DMS153 (cell line): ENCODE results near the gene RET.
"Not testable (repeated sequence)": the region's sequence is repeated elsewhere in the genome, so short reads cannot be mapped to it uniquely, and the experiment has no call there.

Experiments used
- DNase-seq: peaks from one replicate; lab custom pipeline; 2025; lab: John Stamatoyannopoulos, UW

Gene RET

DNA sequence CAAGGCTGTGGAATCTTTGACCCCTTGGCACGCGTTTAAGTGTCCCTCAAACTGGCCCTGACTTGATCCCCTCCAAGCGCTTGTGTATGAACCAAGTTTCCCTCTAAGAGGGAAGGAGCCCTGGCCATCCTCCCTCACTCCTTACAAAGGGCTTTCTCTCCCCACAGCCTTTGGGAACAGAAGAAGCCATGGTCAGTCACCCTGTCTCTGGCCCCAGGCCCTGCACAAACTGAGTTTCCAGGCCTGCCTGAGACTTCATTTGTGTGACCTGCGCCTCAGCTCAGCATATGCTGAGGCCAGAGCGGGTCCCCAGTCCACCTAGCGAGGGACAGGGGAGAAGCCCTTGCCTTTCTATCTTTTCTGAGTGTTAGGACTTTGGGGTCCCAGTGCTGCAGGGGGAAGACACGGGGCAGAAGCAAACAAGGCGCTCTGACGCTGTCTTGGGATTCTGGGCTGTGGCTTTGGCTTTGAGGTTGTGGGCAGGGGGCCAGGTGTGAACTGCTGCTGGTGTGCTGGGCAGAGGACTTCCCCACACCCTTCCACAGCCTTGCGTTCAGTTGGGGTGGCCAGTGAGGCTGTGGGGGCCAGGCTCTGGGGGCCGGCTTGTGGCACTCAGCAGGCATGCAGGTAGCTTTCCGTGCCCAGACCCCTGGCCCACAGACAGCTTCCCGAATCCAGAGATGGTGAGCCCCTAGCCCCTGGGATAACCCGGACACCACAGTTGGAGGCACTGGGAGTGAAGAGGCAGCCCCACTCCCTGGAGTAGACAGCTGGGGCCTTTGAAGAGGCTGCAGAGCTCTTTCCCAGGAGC lies 1.5 kb downstream of the RET start:
- DNase-seq: no peak

DNA sequence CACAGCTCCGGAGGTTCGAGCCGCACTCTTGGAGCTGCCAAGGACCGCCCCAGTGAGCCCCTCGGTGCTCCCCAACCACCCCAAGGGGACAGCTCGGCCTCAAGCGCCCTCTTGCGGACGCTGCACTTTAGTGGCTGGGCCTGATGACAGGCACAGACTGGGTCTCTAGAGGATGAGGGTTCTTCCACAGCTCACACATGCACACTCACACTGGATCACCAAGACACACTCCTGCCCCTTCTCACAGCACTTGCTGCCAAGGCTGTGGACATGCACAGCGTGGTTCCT lies 2.1 kb downstream of the RET start:
- no peak for DNase-seq

DNA sequence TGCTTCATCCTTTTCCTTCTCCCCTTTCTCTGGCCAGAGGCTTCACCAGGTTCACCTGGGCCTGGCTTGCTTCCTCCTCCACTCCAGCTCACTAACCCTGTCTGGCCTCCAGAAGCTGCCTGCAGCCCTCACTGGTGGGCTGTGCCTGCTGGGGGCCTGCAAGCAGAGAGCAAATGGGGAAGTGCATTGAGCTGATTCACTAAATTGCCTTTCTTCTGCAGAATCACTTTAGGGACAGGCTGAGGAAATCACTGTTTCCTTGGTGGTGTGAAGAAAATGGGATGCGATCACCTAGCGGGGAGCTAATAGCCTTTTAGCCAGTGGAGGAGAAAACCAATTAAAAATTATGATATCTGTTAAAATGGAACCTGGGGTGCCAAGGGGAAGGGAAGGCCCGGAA lies 3.0 kb downstream of the RET start:
- DNase-seq: no peak

DNA sequence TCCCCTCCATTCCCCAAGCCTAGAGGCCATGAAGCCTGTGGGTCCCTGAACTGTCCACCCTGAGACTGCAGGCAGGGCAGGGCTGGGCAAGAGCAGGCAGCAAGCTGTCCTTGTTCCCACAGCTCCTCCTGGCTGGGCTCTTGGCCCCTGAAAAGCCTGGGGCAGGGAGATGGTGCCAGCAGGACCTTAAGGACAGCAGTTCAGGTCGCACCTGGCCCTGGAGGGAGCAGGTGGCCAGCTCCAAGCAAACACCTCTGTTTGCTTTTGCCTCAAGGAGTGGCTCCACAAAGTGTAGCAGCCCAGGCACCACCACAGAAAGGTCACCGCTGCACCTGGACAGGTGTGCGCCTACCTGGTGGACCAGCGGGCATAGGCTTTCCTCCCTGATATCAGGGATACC lies 5.2 kb downstream of the RET start:
- peak; percentile 64 for DNase-seq

DNA sequence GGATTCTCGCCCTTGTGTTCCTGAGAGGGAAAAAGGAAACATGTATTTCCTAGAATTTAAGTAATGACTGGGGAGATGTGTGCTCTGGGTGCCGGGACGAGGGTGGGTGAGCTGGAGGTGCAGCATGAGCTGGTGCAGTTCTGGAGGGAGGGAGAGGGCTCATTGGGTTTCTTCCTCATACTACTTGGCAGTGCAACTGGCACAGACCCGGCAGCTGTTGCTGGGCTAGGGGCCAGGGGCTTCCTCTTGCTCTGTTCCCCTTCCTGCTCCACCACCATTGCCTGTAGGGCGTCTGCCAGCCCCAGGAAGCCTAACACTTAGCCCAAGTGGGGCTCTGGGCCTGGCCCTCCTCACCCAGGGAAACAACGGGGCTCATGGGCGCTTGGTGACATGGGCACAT lies 5.9 kb downstream of the RET start:
- no peak for DNase-seq

DNA sequence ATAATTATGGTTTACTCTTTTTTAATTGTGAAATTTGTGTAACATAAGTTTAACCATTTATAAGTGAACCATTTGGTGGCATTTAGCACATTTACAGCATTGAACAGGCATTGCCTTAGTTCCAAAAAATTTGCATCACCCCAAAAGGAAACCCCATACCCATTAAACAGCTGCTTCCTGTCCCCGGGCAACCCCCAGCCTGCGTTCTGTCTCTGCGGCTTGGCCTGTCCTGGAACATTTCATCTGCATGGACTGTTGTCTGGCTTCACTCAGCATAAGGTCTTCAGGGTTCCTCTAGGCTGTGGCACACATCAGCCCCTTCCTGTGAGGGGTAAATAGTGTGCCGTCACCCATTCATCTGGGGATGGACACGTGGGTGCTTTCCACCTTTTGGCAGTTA lies 6.9 kb downstream of the RET start:
- no peak for DNase-seq

DNA sequence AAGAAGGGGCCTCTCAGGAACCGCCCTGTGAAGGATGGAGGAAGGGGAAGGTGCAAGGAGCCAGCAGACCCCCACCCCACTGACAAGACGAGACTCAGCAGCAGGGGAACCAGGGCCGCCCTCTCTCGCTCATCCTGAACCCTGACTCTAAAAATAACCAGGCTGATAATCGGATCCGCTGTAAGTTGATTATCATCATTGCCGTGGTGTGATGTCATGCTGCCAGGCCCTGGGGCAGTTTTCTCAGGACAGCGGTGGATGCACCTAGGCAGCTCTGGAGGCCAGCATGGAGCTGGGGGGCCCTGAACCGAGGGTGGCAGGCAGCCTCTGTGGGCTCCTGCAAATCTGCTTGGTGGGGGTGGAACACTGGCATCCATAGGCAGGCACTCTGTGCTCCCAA lies 7.9 kb downstream of the RET start:
- DNase-seq: no peak

DNA sequence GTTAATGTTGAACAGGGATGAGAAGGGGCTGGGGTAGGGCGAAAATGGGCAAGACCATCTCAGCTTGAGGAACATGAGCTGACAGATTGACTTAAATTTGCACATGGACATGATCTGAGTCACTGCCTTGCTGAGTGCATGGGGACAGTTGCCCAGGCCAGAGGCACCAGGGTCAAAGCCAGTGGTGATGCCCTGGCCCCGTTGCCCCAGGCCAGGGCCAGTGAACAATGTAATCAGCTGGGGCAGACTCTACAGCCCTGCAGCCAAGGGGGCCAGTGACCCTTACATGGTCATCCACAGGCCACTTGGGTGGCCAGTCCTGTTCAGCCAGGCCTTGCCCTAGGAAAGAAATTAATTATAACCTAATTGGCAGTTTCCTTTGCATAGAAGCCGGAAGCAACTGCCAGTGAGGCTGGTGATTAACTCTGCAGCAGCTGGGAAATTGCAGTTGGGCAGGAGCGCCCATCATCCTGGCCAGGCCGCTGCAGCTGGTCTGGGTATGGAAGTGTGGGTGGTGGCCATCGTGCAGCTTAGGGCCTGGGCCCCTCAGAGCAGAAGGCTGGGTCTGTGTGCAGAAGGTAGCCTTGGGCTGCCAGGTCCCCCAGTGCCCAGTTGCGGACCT lies 9.6 kb downstream of the RET start:
- DNase-seq: no peak

DNA sequence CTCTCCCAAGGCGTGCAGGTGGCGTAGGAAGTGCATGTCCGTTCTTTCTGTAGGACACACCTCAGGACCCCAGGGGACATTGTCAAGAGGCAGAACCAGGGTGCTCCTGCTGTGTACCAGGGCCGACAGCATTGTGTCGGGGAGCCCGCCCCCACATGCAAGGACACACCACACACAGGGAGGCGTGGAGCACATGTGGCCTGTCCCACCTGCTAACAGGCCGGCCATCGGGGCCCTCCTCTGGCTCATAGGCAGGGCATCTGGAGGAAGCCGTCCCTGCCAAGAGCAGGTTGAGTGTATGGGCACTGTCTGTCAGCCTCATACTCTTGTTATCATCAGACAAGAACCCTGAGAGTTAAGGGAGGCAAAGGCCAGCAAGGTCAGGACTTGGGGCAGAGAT lies 12.7 kb downstream of the RET start:
- DNase-seq: no peak

DNA sequence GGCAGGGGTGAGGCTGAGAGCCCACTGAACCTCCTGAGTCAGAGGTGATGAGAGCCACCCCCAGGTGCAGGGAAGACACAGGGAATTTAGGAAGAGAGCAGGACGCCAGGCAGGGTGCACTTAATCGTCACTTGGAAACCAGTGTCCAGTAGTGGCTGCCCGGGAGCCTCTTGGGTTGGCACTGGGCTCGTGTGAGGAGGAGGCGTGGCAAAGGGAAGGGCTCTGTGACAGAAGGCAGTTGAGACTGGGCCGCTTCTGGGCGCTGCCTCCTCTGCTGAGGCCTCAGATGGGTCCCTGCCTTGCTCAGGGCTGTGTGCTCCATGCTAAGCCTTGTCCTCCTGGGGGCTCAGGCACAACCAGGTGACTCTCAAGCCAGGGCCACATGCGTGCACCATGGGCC lies 13.3 kb downstream of the RET start:
- no peak for DNase-seq

DNA sequence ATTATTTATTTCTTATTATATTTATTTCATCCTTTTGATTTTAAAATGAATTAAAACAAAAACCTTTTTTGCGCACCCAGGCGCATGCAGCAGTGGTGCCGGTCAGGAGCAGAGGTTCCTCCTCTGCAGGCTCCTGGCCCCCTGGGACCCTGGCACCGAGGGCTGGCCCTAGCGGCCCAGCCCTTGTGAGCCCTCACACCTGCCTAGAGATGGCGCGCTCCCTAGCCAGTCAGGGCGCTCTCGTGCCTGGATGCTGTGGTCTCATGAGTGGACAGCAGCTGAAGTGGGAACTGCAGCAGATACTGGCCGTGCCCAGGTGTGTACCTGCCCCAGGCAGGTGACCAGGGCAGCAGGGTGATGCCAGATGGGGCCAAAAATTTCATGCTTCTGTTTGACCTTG lies 13.8 kb downstream of the RET start:
- no peak for DNase-seq

DNA sequence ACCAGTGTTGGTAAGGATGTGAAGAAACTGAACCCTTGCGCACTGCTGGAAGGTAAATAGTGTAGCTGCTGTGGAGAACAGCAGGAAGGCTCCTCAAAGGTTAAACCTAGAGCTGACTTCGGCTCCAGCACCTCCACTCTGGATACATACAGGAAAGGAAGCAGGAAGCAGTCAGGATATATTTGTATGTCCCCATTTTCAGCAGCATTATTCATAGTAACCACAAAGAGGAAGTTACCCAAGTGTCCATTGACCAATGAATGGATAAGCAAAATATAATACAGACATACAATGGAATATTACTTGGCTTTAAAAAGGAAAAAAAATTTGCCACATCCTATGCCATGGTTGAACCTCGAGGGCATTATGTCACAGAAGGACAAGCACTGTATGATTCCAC lies 15.0 kb downstream of the RET start:
- no peak for DNase-seq

DNA sequence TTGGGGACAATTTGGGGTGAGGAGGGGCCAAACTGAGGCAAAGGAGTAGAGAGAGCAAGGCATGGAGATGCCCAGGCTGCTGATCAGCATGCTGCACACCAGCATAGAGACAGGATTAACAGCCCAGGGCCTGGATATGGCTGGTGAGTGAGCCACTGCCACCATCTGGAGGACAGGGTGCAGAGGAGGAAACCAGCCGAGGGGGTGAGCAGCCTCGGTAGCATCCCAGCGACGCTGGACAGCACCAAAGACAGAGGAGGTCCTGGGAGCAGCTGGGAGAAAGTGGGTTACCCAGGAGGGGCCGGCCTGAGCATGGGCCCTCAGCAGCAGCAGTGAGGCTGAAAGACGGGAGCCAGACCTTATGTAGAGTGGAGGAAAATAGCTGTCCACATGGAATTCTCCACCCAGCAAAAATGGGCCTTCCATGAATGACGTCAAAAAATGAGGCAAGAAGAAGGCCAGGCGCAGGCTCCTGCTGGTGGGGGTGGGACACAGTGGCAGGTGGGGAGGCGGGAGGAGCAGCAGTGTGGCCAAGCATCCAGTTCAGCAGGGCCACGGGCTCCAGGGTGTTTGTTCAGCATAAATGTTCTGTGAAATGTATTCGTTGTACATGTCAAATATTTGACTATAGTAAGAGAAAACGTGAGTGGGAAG lies 16.7 kb downstream of the RET start:
- peak; percentile 23 for DNase-seq

DNA sequence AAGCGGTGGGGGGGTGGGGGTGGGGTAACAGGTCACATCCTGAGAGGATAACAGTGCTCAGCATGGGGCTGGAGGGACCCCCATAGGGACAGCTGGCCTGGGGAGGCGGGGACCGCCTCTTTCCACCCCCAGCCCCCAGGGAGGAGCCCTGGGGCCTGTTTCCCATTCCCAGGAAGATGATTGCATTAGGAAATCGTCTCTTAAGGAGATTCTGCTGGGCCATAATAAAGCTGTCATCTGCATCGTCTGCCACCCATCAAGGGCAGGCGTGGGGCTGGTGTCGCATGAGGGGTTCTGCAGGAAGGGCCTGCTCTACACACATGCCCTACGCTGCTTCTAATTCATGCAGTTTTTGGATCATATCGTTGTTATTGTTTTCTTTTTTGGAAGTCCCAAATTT lies 17.2 kb downstream of the RET start:
- DNase-seq: no peak

DNA sequence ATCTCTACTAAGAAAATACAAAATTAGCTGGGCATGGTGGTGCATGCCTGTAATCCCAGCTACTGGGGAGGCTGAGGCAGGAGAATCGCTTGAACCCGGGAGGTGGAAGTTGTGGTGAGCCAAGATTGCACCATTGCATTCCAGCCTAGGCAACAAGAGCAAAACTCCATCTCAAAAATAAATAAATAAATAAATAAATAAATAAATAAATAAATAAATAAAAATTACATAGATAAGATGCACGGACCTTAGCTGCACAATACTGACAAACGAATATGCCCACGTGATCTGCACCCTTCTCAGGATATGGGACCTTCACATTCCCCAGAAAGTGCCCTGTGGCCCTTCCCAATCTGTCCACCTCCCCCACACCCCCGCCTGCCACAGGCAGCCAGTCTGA lies 22.5 kb downstream of the RET start:
- DNase-seq: not testable (repeated sequence)

DNA sequence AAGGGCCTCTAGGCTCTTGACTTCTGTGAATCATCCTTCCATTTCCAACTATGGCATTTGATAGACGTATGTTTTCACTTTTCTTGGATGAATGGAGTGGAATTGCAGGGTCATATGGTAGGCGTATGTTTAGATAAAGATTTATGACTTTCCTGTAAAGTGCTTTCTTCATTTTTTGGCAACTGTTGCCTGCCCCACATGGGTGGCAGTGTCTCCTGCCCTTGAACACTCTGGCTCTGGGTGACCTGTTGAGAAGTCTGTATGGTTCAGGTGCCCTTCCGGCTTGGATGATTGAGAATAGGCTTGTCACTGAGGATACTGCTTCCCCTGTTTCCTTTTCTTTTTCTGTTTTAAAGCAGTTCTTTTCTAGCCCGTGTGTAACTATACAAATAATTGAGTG lies 23.1 kb downstream of the RET start:
- no peak for DNase-seq

DNA sequence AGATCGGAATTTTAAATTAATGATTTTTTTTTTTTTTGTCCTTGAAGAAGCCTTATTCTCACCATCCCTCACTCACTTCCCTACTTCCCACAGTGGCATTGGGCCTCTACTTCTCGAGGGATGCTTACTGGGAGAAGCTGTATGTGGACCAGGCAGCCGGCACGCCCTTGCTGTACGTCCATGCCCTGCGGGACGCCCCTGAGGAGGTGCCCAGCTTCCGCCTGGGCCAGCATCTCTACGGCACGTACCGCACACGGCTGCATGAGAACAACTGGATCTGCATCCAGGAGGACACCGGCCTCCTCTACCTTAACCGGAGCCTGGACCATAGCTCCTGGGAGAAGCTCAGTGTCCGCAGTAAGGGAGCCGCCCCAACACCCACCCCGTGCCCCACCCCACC lies 23.5 kb downstream of the RET start:
- no peak for DNase-seq

DNA sequence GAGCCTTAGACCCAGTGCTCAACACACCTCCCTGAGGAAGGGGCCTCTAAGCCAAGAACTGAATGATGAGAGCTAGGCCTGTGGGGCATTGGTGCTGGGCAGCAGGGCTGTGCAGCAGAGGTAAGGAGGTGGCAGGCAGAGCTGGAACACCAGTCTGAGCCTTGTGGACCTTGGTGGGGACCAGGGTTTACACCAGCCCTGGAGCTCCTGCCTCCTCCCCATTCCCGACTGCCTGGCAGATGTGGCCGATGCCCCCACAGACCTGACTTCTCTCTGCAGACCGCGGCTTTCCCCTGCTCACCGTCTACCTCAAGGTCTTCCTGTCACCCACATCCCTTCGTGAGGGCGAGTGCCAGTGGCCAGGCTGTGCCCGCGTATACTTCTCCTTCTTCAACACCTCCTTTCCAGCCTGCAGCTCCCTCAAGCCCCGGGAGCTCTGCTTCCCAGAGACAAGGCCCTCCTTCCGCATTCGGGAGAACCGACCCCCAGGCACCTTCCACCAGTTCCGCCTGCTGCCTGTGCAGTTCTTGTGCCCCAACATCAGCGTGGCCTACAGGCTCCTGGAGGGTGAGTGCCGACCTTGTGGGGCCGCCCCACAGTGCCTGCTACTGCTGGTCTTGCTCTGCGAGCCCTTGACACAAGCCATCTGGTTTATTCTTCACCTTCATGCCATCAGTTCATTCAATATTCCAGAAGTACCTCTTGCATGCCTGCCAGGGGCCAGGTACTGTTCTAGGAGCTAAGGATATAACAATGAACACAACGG lies 25.4 kb downstream of the RET start:
- no peak for DNase-seq

DNA sequence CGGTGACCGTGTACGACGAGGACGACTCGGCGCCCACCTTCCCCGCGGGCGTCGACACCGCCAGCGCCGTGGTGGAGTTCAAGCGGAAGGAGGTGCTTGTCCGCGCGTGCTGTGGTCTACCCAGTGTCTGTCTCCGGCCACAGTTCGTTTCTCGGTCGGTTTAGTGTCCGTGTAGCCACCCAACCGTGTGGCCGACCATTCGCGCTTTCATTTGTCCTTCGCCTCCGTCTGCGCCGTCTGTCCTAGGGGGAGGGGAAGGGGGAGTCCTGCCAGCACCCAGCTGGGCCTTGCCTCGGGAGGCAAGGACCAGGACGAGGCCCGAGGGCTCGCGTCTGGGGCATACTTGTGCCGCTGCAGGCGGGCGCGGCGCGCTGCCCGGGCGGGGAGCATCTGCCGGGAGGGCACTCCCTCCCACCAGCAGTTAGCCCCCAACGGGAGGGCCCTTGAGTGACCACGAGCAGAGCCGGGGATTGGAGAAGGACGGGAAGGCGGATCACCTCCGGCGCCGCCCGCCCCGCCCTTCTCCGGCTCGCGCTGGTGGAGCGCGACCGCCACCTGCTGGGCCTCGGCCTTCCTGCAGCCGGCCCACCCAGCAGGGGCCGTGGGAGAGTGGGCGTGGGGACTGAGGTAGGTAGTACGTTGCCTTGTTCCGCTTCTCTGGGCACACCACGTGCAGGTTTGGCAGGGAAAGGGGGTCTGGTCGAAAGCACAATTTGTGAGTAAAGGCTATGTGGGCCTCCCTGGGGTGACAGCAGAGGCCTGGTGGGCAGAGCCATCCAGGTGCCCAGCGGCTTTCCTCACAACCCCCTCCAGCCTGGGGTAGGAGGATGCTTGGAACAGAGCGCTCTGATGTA lies 28.5 kb downstream of the RET start:
- no peak for DNase-seq

DNA sequence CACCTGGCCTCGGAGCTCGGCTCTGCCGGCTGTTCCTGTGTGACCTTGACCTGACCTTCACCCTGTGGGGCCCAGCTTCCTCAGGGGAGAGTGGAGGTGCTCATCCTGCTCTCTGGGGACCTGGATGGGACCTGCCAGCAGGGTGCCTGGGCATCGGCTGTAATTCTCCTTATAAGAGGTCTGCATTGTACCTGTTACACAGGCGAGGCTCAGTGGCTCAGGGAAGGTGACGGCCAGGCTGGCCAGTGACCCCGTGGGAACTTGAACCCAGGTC lies 29.0 kb downstream of the RET start:
- no peak for DNase-seq

DNA sequence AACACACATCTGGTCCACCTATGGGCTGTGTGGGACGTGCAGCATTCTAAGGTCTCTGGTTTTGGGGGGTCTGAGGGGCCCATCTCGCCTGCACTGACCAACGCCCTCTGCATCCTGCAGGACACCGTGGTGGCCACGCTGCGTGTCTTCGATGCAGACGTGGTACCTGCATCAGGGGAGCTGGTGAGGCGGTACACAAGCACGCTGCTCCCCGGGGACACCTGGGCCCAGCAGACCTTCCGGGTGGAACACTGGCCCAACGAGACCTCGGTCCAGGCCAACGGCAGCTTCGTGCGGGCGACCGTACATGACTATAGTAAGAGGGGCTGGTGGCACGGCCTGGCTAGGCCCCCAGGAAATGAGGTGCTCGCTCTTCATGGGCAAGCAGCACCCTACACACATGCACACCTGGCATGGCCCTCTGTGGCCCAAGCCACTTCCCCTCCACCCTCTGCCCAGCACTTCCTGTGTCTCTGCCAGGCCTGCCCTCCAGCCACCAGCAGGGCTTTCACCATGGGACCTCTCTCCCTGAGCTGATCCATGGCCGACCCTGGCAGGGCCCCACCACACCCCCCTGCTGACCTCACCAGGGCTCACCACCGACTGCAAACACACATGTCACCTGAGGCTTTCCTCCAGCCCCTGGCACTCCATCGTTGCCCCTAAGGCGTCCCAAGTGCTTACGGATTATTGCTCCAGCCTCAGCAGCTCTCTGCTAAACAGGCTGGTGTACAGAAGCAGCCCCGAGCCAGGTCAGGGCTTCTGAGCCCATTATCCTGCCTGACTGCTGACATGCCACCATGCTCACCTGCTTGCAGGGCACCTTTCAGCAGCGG lies 29.6 kb downstream of the RET start:
- no peak for DNase-seq
